Measurements from ENCODE around the gene ATR. TPM values are rescaled to one million over a fixed set of nuclear protein-coding genes. Genes with fewer than 3 reads are reported as not detected.

The ATR gene
- total and polyA plus RNA-seq, 9 of the 15 experiments (the other 6 are each of a cell fraction or from before 2014, with no cell fraction given) = 18.0 to 37.8 (median 23.2) TPM

GRCh38 chr3:142447852-142448823 lies 130.4 kb downstream of the ATR start, which contains the start of gene XRN1 (continued):
- TF ChIP-seq NR2C1 (IDR thresholded peaks at IDR 0.05) (no peak), NR2C1 (tag; IDR thresholded peaks at IDR 0.05) (no peak), IFI16 (CRISPR knock-in tag; IDR thresholded peaks at IDR 0.05) (no peak), KAT2B (IDR thresholded peaks at IDR 0.05; ENCODE audit: low read depth, low read length) (no peak), SIX5 (IDR thresholded peaks at IDR 0.05; ENCODE audit: borderline replicate concordance in 1 of 2, insufficient read depth in 1 of 2, low read depth in 1 of 2, low read length in 2 of 2) (peak in 1 of 2 experiments; percentile 17; a peak in 1 of 4 replicates), ERF (CRISPR knock-in tag; IDR thresholded peaks at IDR 0.05) (no peak), FOXK1 (CRISPR knock-in tag; IDR thresholded peaks at IDR 0.05; ENCODE audit: borderline replicate concordance) (no peak), HNRNPK (IDR thresholded peaks at IDR 0.05; ENCODE audit: low read depth, low read length, poor library complexity, severe bottlenecking) (no peak), MTF1 (CRISPR knock-in tag; IDR thresholded peaks at IDR 0.05; ENCODE audit: borderline replicate concordance) (no peak), FOXO4 (CRISPR knock-in tag; IDR thresholded peaks at IDR 0.05) (no peak), BCLAF1 (IDR thresholded peaks at IDR 0.05; ENCODE audit: borderline replicate concordance in 1 of 2, control insufficient read depth in 1 of 2, low read depth in 2 of 2, low read length in 1 of 2) (peak in 1 of 2 experiments; percentile 78; a peak in 1 of 4 replicates), EP300 (IDR thresholded peaks at IDR 0.05; ENCODE audit: low read length) (no peak; the same call in 1 of the 2 replicates), NFXL1 (CRISPR knock-in tag; IDR thresholded peaks at IDR 0.05) (no peak), FOXA1 (IDR thresholded peaks at IDR 0.05; ENCODE audit: borderline replicate concordance) (no peak), FOS (IDR thresholded peaks at IDR 0.05; ENCODE audit: extremely low read depth, insufficient read length) (no peak), BRD9 (IDR thresholded peaks at IDR 0.05; ENCODE audit: low read depth, partially characterized antibody) (peak; percentile 16), SMAD4 (CRISPR knock-in tag; conservative IDR thresholded peaks at IDR 0.05) (peak; percentile 68), RB1 (IDR thresholded peaks at IDR 0.05; ENCODE audit: low read depth) (peak; percentile 73)
- TF ChIP-seq, protein P1, sequence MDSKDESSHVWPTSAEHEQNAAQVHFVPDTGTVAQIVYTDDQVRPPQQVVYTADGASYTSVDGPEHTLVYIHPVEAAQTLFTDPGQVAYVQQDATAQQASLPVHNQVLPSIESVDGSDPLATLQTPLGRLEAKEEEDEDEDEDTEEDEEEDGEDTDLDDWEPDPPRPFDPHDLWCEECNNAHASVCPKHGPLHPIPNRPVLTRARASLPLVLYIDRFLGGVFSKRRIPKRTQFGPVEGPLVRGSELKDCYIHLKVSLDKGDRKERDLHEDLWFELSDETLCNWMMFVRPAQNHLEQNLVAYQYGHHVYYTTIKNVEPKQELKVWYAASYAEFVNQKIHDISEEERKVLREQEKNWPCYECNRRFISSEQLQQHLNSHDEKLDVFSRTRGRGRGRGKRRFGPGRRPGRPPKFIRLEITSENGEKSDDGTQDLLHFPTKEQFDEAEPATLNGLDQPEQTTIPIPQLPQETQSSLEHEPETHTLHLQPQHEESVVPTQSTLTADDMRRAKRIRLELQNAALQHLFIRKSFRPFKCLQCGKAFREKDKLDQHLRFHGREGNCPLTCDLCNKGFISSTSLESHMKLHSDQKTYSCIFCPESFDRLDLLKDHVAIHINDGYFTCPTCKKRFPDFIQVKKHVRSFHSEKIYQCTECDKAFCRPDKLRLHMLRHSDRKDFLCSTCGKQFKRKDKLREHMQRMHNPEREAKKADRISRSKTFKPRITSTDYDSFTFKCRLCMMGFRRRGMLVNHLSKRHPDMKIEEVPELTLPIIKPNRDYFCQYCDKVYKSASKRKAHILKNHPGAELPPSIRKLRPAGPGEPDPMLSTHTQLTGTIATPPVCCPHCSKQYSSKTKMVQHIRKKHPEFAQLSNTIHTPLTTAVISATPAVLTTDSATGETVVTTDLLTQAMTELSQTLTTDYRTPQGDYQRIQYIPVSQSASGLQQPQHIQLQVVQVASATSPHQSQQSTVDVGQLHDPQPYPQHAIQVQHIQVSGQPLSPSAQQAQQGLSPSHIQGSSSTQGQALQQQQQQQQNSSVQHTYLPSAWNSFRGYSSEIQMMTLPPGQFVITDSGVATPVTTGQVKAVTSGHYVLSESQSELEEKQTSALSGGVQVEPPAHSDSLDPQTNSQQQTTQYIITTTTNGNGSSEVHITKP (IDR thresholded peaks at IDR 0.05; ENCODE audit: partially characterized antibody) = no peak
